ENCODE data around the gene SELENOM.
"Not testable (repeated sequence)": the region's sequence is repeated elsewhere in the genome, so short reads cannot be mapped to it uniquely, and the experiment has no call there.

SELENOM gene

GRCh38 chr22:31104869-31105268 is 2.5 kb downstream of the SELENOM start:
- DNase-seq = peak; percentile 19

GRCh38 chr22:31103899-31104694 is 3.3 kb downstream of the SELENOM start:
- DNase-seq = no peak

GRCh38 chr22:31103111-31103510 is 4.3 kb downstream of the SELENOM start:
- no peak for DNase-seq

GRCh38 chr22:31102441-31103081 is 4.8 kb downstream of the SELENOM start:
- no peak for DNase-seq

GRCh38 chr22:31100762-31101525 is 6.4 kb downstream of the SELENOM start:
- no peak for DNase-seq

GRCh38 chr22:31099841-31100761 is 7.3 kb downstream of the SELENOM start:
- DNase-seq = no peak

- no peak for DNase-seq
Observed at GRCh38 chr22:31099386-31099785, 8.0 kb downstream of the SELENOM start.

- DNase-seq = no peak
Observed at GRCh38 chr22:31098632-31099110, 8.7 kb downstream of the SELENOM start.

- no peak for DNase-seq
Observed at GRCh38 chr22:31097941-31098631, 9.3 kb downstream of the SELENOM start.

- DNase-seq = not testable (repeated sequence)
Observed at GRCh38 chr22:31097539-31097938, 9.8 kb downstream of the SELENOM start.

- no peak for DNase-seq
Observed at GRCh38 chr22:31096657-31097279, 10.6 kb downstream of the SELENOM start.

GRCh38 chr22:31095637-31096249 is 11.6 kb downstream of the SELENOM start:
- no peak for DNase-seq

GRCh38 chr22:31094741-31095140 is 12.6 kb downstream of the SELENOM start:
- no peak for DNase-seq

GRCh38 chr22:31094021-31094551 is 13.3 kb downstream of the SELENOM start:
- no peak for DNase-seq

- no peak for DNase-seq
Observed at GRCh38 chr22:31093086-31093850, 14.1 kb downstream of the SELENOM start.

GRCh38 chr22:31092161-31092560 is 15.2 kb downstream of the SELENOM start:
- no peak for DNase-seq

GRCh38 chr22:31091106-31091975 is 16.0 kb downstream of the SELENOM start:
- no peak for DNase-seq

- DNase-seq = no peak
Observed at GRCh38 chr22:31090217-31091085, 16.9 kb downstream of the SELENOM start.

Measured in CD4-positive, alpha-beta T cell treated with Interleukin-17A for 4 hours (primary cell).